Measurements from ENCODE around the gene ADGRF5. TPM values are rescaled to one million over a fixed set of nuclear protein-coding genes. Genes with fewer than 3 reads are reported as not detected.

The ADGRF5 gene
- total and polyA plus RNA-seq, 5 donors from 2014 or later, result not detected

- H3K36me3 Mint-ChIP-seq, result no peaks in the 10 kb centered on the region
- H3K4me1 Mint-ChIP-seq, result no peaks in the 10 kb centered on the region
- H3K4me1 ChIP-seq (ENCODE audit: control insufficient read depth, insufficient read depth, low read length, poor library complexity, severe bottlenecking), result no peaks in the 10 kb centered on the region
- H3K27ac Mint-ChIP-seq, result no peak overlapping the region
- DNase-seq (no peak), ATAC-seq (ENCODE audit: low read depth in 2 of 2) (no peak)
- H3K4me3 ChIP-seq (ENCODE audit: low read depth, low read length), result no peak overlapping the region
- peaks cover 0 to 8% (median 4%) of the 10 kb centered on the region in 7 donors for H3K9me3 Mint-ChIP-seq
- H3K27me3 ChIP-seq (ENCODE audit: control insufficient read depth, insufficient read depth, low read length), result no peaks in the 10 kb centered on the region
- H3K27me3 Mint-ChIP-seq, result no peaks in the 10 kb centered on the region
- no peak overlapping the region for H3K4me3 Mint-ChIP-seq
- no peaks in the 10 kb centered on the region for H3K36me3 ChIP-seq (ENCODE audit: control insufficient read depth, insufficient read depth, low read length)
- no peak overlapping the region for H3K27ac ChIP-seq (ENCODE audit: insufficient read depth, low read length, poor library complexity, severe bottlenecking)
- no peaks in the 10 kb centered on the region for H3K9me3 ChIP-seq (ENCODE audit: control insufficient read depth in 2 of 2, low read length in 2 of 2)
These were observed 112.9 kb downstream of the ADGRF5 start for GRCh38 chr6:46808806-46809205.

Other genes starting within 250 kb of the ADGRF5 start
- gene TDRD6, start 234.1 kb downstream of the ADGRF5 start, total RNA-seq, result not detected
- gene TDRD6, start 234.1 kb downstream of the ADGRF5 start, polyA plus RNA-seq, result not detected
- gene PLA2G7, start 186.6 kb downstream of the ADGRF5 start, total RNA-seq, result not detected
- not detected for gene PLA2G7, start 186.6 kb downstream of the ADGRF5 start, polyA plus RNA-seq
- gene ANKRD66, start 175.0 kb downstream of the ADGRF5 start, total RNA-seq, result not detected
- gene ANKRD66, start 175.0 kb downstream of the ADGRF5 start, polyA plus RNA-seq, result not detected
- not detected for gene MEP1A, start 128.5 kb downstream of the ADGRF5 start, total RNA-seq
- gene MEP1A, start 128.5 kb downstream of the ADGRF5 start, polyA plus RNA-seq, result not detected
- gene ADGRF1, start 120.4 kb upstream of the ADGRF5 start, total RNA-seq, result not detected
- gene ADGRF1, start 120.4 kb upstream of the ADGRF5 start, polyA plus RNA-seq, result not detected